HG02885 (cell line): ENCODE data around the gene TMEM87B.
"Not testable (repeated sequence)": the region's sequence is repeated elsewhere in the genome, so short reads cannot be mapped to it uniquely, and the experiment has no call there.

Source experiments
- ATAC-seq: cut with Tn5 transposase; IDR thresholded peaks from one replicate; pipeline ENCODE4 v1.9.1; 2021; ENCODE audit warnings: mild to moderate bottlenecking; ENCODE audit not compliant: unreplicated experiment, poor library complexity

Gene TMEM87B

DNA sequence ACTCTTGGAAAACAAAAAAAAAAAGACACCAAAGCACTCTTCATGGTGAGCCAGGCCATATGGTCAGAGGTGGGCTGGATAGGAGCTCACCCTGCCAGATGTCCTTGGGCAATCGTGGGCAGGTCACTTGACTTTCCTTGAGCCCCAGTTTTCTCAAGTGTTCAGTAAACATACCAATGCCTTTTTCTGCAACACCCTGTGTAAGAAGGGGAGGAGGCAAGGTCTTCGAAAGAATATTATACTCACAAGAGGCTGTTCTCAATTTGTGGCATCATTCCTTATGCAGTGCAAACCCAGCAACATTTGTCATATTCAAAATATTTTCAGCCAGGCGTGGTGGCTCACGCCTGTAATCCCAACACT is 22.9 kb upstream of the TMEM87B start:
- ATAC-seq, result no peak

DNA sequence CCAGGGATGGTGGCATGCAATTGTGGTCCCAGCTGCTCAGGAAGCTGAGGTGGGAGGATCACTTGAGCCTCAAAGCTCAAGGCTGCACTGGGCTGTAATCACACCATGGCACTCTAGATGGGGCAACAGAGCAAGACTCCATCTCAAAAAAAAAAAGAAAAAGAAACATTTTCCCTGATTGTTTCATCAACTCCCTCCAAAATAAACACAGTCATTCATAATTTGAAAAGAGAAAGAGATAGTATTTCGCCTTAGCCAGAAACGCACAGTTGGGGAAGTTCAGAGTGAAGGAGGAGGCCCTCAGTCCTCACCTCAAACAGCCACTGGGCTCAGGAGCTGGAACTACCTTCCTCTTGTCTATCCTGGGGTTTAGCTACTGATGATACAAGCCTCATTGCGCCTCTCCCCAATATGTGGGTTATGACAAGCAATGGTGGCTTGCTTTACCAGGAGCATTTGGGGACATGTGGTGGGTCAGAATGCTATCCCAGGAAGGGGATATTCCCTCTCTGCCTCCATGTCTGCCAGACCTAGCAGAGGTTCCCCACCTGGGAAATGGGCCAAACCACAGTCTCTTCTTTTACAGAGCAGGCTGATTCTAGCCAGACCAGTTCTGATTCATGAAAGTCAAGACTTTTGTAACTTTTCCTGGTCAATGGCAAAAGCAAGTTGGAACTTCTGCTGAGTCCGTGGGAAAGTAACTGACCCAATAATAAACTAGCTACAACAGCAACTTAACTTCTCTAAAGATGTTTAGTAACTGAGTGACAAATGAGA is 22.2 kb upstream of the TMEM87B start:
- ATAC-seq, result no peak

DNA sequence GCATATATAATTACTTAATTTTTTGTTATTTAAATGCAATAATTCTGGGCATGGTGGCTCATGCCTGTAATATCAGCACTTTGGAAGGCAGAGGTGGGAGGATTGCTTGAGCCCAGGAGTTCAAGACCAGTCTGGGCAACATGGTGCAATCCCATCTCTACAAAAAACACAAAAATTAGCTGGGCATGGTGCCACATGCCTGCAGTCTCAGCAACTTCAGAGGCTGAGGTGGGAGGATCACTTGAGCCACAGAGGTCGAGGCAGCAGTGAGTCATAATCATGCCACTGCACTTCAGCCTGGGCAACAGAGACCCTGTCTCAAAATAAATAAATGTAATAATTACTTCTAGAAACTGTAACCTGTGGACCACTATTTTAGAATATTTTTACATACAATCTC is 21.5 kb upstream of the TMEM87B start:
- ATAC-seq, result no peak

DNA sequence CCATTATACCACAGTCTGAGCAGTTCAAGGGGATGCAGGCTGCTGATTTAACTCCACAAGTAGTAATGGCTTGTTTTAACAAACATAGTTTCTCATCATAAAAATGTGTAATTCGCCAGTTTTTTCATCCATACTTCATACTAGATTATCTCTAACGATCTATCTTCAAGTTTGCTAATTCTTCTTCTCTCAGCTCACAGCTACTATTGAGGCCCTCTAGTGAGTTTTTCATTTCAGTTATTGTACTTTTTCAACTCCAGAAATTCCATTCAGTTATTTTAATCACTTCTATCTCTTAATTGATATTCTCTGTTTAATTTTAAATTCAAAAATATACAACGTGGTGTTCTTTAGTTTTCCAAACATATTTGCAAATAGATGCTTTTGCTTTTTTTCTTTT is 20.1 kb upstream of the TMEM87B start:
- ATAC-seq, result no peak

DNA sequence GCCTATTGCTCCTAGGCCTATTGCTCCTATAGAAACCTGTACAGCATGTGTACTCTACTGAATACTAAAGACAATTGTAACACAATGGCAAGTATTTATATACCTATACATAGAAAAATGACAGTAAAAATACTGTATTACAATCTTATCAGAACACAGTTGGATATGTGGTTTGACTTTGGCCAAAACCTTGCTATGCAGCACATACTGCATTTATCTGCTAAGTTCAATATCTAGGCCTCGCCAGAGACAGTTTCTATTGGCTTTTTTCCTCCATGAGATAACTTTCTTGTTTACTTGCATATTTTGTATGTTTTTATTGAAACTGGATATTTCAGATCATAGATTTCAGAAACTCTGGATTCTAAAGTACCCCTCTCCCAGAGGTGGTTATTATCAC is 19.3 kb upstream of the TMEM87B start:
- no peak for ATAC-seq

DNA sequence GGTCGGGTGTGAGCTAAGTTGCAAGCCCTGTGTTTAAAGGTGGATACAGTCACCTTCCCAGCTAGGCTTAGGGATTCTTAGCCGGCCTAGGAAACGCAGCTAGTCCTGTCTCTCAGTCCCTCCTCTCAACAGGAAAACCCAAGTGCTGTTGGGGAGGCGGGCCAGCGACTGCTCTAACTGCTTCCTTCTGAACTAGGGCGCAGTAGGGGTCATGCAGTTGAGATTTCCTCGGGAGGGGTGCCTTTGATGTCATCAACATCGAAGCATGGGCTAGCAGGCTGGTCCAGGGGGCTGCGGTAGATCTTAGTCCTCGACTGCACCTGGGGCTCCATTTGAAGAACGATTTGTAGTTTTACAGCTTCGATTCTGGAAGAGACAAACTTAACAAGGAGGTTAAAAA is 15.5 kb upstream of the TMEM87B start:
- ATAC-seq, result not testable (repeated sequence)

DNA sequence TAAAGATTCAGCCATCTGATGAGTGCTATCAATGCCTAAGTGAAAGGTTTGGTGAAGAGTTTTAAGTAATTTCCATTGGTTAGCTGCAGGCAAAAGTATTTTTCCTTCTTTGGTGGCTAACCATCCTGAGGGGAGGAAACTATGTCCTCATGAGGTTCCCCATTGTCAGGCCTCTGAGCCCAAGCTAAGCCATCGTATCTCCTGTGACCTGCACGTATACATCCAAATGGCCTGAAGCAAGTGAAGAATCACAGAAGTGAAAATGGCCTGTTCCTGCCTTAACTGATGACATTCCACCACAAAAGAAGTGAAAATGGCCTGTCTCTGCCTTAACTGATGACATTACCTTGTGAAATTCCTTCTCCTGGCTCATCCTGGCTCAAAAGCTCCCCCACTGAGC is 15.0 kb upstream of the TMEM87B start:
- not testable (repeated sequence) for ATAC-seq

DNA sequence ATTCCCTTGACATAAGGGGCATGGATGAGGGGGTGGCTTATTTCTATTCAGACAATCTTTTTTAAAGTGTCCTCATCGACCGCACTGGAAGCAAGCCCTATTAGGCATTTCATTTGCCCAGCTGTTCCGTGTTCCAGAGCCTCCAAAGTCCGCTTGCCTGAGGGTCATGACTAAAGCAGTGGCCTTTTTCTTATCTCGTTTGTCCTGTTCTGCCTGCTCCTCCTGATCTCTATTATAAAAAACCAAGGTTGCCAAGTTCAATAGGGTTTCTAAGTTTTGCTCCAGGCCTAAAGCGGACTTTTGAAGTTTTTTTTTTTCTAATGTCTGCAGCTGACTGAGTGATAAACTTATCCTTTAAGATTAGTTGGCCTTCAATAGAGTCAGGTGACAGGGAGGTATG is 13.6 kb upstream of the TMEM87B start:
- not testable (repeated sequence) for ATAC-seq

DNA sequence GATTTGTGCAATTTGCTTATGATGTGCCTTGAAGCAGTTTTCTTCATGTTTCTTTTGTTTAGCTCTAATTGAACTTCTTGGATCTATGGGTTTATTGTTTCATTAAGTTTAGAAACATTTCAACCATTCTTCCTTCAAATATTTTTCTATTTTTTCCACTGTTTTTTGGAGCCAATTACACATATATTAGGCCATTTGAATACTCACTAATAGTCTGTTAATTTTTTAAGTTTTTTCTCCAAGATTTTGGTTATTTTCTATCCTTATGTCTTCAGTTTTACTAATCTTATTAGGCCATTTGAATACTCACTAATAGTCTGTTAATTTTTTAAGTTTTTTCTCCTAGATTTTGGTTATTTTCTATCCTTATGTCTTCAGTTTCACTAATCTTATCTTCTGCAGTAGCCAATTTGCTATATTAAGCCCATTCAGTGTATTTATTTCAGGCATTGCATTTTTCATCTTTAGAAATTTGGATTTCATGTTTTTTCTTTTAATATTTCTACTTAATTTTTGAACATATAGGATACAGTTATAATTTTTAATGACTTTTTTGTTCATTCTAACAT is 9.5 kb upstream of the TMEM87B start:
- no peak for ATAC-seq

DNA sequence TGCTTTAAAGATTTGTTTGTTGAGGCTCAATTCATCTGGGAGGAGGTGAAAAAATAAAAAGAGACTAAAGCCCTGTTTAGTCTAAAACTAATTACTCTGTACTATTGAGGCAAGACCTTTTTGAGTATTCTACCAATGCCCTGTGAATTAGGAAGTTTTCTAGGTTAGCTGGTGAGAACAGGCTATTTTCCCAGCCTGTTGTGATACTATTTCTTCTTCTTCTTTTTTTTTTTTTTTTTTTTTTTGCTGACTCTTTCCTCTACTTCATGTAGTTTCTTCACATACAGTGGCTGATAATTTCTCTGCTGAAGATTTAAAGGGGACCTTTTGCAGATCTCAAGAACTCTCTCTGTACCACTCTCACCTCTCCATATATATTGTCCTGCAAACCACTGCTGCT is 8.8 kb upstream of the TMEM87B start:
- ATAC-seq, result no peak

DNA sequence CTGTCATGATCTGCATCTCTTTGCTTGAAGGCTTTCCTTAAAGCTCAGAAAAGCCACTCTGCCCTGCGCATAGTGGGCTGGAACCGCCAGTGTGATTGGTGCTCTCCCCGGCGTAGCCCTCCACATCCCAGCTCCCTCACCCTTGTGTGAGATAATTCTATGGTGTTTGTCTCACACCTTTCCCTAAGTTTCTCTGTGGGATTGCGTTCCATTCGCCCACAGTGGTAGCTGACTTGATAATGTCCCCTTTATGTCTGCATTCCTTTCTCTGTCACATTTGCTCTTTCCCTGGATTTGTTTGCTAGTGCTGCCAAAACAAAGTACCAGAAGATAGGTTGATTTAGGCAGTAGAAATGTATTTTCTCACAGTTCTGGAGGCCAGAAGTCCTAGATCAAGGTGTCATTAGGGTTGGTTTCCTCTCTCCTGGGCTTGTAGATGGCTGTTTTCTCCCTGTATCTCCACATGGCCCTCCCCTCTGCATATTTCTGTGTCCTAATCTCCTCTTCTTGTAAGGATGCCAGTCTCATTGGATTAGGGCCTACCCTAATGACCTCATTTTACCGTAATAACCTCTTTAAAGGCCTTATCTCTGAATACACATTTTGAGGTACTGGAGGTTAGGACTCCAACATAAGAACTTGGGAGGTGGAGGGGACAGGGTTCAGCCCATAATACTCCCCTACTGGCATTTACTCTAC is 7.4 kb upstream of the TMEM87B start:
- no peak for ATAC-seq

DNA sequence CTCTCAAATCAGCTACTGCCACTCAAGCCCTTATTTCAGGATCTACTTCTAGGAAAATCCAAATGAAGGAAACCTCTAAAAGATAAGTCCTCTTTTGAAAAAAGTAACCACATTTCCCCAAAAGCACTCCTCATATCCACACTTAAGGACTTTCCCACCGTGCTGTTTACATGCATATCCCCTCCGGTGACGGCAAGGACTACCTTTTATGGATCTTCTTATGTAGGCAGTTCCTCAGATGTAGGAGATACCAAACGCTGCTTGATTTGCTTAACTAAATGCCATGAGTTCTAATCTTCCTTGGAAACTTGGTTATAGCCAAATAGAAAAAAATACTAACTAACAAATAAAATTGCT is 6.9 kb upstream of the TMEM87B start:
- ATAC-seq, result no peak

DNA sequence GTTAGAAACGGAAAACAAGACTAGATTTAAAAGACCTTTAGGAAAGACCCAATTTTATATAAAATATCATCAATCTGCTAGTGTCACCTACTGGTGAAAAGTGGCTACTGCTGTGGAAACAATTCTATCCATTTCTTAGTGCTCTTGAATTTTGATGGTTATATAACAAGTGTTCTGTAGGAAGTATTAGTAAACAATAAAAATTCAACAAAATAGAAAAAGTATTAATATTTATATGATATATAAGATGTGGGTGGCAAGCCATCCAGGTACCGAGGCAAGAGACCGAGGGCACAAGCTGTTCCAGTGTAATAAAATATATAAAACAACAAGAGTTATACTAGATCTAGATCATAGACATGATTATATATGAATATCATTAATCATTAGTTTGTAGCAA is 6.2 kb upstream of the TMEM87B start:
- no peak for ATAC-seq

DNA sequence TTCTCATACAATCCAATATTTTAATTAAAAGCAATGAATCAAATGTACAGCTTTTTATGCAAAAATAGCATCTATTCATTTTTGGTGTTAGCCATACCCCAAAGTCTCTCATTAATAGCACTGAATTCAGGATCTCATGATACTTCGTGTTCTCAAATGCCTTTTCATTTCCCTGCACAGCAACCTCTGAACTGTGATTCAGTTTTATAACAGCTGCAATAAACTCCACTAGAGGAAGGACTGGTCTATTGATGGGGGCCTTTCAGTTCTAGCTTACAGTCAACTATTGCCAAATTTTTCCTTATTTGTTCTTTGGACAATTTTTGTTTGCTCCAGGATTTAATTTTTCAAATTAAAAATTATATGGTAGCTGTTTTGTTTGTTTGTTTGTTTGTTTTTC is 4.8 kb upstream of the TMEM87B start:
- ATAC-seq, result no peak

DNA sequence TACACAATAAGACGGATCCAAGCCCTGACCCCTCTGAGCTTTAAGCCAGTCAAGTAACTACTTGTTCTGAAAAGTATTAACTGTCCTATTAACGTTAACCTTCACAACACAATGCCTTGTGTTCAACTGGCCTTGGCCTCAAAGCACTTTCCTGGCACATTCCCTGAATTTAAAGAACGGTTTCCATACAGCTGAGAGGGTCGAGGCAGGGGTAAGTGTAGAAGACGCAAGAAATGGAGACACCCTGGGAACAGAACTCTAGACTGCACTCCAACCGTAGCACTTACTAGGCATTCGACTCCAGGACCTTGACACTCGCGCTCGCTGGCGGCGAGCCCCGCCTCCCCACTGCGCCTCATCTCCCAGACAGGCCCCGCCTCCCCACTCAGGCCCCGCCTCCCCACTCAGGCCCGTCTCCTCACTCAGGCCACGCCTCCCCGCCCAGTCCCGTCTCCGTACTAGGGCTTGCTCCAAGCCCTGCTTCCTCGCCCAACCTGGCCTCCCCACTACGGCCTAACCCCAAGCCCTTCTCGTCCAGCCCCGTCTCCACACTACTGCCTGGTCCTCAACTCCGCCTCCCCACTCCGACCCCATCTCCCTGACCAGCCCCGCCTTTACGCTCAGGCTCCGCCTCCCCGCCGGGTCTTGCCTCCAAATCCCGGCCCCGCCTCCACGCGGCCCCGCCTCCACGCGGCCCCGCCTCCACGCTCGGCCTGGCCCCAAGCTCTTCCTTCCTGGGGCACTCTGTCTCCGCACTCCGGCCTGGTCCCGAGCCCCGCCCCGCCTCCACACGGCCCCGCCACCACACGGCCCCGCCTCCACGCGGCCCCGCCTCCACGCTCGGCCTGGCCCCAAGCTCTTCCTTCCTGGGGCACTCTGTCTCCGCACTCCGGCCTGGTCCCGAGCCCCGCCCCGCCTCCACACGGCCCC is 887 bp upstream of the TMEM87B start:
- ATAC-seq, result peak; percentile 66

DNA sequence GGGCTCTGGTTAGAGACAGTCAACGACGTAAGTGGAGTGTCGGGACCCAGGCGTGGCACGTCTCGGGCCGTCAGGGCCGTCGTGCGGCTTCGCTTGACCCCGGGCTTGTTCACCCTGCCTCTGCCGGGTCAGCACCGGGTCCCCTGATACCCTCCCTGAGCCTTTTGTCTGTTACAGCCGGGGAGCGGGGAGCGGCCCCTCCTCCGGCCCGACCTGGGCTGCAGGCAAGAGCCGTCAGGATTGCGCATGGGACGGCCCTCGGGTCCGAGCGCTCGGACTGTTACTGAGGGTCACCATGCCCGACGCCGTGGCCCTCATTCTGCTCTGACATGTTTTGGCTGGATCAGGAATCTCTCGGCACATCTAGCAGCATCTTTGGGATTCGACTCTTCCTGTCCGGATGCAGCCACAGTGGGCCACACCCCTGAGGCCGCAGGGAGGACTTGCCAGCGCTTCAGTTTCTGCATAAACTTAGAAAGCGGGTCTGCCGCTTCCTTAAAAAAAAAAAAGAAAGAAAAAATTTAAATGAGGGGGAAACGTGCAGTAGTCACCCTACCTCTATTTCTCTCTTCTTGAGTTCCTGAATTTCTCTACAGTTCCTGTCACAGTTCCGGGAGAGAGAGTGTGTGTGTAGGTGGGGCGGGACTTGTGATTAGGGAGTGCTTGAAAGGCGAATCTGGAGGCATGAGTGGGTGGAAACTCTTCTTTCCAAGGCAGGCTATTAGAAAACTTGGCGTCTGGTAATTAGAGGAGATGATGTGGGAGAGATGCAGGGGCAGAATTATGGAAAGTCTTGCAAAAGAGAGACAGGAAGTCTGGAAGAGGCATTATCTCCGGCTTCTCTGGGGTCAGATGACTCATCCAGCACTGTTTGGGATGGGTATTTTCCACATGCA is 909 bp downstream of the TMEM87B start:
- ATAC-seq, result no peak

DNA sequence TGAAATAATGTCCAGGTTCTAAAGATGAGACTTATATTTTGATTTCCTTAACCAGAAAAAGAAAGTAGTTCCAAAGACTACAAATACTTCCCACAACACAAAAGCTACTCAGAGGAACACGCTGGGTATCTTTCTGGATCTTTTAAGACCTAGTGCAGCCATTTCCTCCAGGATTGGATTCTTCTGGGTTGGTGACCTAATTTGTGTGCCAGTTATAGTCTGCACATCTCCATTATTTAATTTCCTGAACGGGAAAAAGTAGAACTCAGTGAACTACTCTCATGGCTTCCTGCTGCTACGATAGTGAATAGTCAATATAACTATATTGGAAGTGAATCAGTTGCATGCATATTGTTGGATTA is 1.5 kb downstream of the TMEM87B start:
- ATAC-seq, result no peak

DNA sequence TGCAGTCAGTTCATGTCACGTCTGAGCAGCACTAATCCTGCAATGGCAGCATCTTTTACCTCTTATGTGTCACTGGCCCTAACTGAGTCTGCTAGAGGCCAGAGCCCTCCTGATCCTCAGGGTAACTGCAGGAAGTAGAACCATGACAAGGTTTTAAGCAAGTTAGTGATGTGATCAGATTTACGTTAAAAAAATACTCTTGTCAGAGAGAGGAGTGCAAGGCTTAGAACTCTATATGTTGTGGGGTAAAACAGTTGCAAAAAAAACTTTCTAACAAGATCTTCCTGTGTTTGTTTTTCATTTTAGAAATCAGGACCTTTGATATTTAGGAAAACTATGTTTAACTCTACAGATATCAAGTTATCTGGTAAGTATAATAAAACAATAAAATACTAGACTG is 4.6 kb downstream of the TMEM87B start:
- ATAC-seq, result no peak

DNA sequence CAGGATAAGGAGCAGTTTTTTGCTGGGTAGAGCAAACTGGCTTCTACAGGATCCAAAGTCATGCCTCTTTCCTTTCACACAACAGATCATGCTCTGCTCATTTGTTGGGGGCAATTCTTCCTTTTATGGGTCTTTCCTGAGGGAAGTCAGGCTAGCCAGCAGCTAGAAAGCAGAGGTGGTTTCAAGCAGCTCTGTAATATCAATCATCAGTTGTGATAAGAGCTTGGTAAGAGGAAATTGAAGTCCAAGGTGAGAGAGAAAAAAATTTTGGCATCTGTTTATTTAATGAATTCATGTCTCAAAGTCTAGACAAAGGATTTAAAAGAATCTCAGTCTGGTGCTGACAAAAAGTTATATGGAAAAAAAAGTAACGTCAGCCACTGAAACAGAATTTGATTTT is 6.2 kb downstream of the TMEM87B start:
- no peak for ATAC-seq

DNA sequence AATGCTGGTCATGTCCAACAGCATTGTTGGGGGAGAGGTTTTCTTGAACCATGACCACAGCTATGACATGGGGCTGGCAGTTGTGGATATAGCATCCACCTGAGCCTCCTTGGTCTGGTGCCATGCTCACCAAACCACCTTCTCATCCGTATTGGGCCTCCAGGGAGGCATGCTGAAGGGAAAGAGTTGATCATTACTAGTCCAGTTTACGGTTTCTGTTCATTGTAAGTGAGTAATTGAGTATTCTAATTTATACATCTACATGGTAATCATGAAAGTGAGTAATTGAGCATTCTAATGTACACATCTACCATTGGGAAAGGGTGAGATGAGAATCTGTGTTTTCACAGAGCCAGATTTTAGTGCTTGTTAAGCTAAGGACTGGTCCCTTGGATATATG is 6.8 kb downstream of the TMEM87B start:
- ATAC-seq, result no peak
